Measurements from ENCODE around the gene RNF220. TPM values are rescaled to one million over a fixed set of nuclear protein-coding genes. Genes with fewer than 3 reads are reported as not detected.

Gene RNF220
- total and polyA plus RNA-seq, 7 donors, result 49.5 to 122 (median 82.8) TPM

DNA sequence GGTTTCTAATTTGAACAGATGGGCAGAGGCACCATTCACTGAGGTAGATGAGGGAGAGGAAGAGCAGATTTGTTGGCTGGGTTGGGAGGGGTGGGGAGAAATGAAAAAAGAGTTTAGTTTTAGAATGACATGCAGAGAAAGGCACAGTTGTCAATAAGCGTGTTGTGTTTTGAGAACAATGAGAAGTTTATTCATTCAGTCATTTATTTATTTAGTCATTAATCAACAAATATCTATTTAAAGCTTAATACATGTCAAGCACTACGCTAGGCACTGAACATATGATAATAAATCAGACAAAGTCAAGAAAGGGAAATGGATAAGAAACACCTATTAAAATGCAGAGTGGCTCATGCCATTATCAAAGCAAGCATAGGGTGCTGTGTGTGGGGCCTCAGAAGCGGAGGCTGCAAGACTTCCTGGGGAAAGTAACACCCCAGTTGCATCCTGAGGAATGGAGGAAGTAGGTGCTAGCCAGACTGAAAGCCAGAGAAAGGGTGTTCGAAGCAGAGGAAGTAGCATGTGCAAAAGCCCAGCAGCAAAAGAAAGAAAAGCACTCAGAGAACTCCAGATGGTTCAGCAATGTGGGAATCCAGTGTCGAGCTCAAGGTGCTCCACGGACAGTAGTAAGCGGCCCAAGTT lies 114.1 kb downstream of the RNF220 start:
- WGBS, 2 donors, result 62 to 79% methylated on average over 7 of the region's 7 CpGs
- no peak for TF ChIP-seq POLR2AphosphoS5 (IDR thresholded peaks at IDR 0.05)
- no peak for TF ChIP-seq POLR2A (IDR thresholded peaks at IDR 0.05)
- no peak for TF ChIP-seq EP300 (IDR thresholded peaks at IDR 0.05)
- TF ChIP-seq, protein P1, sequence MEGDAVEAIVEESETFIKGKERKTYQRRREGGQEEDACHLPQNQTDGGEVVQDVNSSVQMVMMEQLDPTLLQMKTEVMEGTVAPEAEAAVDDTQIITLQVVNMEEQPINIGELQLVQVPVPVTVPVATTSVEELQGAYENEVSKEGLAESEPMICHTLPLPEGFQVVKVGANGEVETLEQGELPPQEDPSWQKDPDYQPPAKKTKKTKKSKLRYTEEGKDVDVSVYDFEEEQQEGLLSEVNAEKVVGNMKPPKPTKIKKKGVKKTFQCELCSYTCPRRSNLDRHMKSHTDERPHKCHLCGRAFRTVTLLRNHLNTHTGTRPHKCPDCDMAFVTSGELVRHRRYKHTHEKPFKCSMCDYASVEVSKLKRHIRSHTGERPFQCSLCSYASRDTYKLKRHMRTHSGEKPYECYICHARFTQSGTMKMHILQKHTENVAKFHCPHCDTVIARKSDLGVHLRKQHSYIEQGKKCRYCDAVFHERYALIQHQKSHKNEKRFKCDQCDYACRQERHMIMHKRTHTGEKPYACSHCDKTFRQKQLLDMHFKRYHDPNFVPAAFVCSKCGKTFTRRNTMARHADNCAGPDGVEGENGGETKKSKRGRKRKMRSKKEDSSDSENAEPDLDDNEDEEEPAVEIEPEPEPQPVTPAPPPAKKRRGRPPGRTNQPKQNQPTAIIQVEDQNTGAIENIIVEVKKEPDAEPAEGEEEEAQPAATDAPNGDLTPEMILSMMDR (IDR thresholded peaks at IDR 0.05), result no peak
- H3K4me1 ChIP-seq, result peaks cover 0 to under 1% (median 0%) of the 10 kb centered on the region in 4 donors
- H3K4me3 ChIP-seq, result no peak overlapping the region
- intact Hi-C loops (cut with DNase I), result no loop called here
- no peak overlapping the region for H3K27ac ChIP-seq
- no peak for DNase-seq
- H3K27me3 ChIP-seq, result peaks cover 0 to 8% (median 0%) of the 10 kb centered on the region in 3 donors
- no peaks in the 10 kb centered on the region for H3K9me3 ChIP-seq
- no peaks in the 10 kb centered on the region for H3K36me3 ChIP-seq

DNA sequence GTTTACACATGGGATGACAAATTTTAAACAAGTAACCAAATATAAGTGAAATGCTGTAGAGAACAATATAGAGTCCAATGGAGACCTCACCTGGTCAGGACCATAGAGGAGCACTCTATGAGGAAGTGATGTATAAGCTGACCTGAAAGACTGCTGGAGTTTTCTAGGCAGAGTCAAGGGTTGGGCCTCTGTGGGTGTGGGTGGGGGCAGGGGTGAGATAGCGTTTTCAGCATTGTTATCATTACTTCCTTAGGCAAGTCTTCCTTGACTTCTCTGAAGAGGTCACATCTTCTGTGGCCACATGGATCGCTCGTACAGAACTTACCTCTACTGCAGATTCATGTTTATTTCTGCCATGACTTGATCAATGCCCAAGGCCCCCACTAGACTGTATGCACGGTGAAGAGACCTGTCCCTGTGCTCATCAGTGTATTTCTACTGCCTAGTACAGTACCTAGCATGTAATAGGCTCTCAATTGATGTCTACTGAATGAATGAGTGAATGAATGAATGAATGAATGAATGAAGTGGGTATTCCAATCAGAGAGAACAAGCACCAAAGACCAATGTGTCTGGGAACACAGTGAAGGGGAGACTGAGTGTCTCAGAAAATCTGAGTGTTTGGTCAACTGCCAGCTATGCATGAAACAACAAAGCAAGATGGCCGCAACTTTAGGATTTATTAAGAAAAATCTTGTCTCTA lies 116.5 kb downstream of the RNF220 start:
- Histone ChIP-seq H3K9me3 (no peaks in the 10 kb centered on the region), H3K36me3 (no peaks in the 10 kb centered on the region), H3K4me3 (no peak overlapping the region), H3K27ac (no peak overlapping the region), H3K27me3 (peaks cover 0 to 7% (median 0%) of the 10 kb centered on the region in 3 donors), H3K4me1 (peaks cover 0 to 3% (median 0%) of the 10 kb centered on the region in 4 donors)
- intact Hi-C loops (cut with DNase I), result no loop called here
- TF ChIP-seq POLR2AphosphoS5 (IDR thresholded peaks at IDR 0.05) (no peak), EP300 (IDR thresholded peaks at IDR 0.05) (no peak), POLR2A (IDR thresholded peaks at IDR 0.05) (no peak)
- TF ChIP-seq, protein P1 (IDR thresholded peaks at IDR 0.05), result no peak
- WGBS, 2 donors, result 84 to 88% methylated on average over 5 of the region's 5 CpGs
- no peak for DNase-seq

DNA sequence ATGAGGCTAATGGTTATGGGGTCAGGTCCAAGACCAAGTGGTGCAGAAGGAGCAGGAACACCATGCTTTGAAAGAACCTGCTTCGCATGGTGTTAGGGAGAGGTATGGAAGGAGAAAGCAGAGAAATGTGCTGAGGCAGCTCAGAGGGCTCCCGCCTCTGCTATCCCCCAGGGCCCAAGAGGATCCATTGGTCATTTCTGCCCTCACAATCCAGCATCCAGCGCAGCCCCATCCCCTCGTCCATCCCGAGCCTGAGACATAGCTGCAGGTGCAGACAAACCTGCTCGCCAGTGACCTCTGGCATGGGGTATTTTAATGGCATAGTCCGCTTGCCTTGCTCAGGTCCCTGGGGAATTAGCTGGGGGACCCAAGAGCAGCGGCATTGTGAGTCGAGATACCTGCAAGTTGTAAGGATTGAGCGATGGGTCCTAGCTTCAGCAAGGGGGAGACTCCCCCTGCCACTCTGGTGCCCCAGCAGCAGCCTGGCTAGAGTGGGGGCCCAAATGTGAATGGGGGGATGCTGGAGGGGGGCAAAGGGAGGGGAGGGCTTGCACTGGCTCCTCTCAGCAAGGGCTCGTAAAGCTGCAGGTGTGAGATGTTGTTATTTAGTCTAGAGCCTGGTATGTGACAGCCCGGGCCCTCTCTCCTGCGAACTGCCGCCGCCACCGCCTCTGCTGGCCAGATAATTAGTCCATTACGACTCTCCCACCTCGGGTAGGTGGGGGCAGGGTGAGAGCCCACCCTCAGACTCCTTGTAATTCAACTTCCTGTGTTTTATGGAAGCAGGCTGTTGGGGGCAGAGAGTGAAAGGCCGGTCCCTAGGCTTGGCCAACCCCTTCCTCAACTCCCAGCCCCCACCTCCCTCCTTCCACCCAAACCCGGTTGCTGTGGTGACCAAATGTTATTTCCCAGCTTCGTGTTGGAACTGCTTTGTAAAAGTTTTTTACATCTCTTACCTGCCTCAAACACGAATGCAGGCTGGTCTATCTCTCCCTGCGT lies 118.8 kb downstream of the RNF220 start:
- peaks cover 0 to 7% (median 0%) of the 10 kb centered on the region in 3 donors for H3K27me3 ChIP-seq
- TF ChIP-seq, protein P1 (IDR thresholded peaks at IDR 0.05), result no peak
- TF ChIP-seq POLR2AphosphoS5 (IDR thresholded peaks at IDR 0.05) (no peak), POLR2A (IDR thresholded peaks at IDR 0.05) (no peak), EP300 (IDR thresholded peaks at IDR 0.05) (no peak)
- intact Hi-C loops (cut with DNase I), result no loop called here
- no peaks in the 10 kb centered on the region for H3K36me3 ChIP-seq
- no peak overlapping the region for H3K4me3 ChIP-seq
- no peak for DNase-seq
- peaks cover 0 to 3% (median 0%) of the 10 kb centered on the region in 4 donors for H3K4me1 ChIP-seq
- WGBS, 2 donors, result 53 to 67% methylated on average over 23 of the region's 23 CpGs
- H3K9me3 ChIP-seq, result no peaks in the 10 kb centered on the region
- H3K27ac ChIP-seq, result no peak overlapping the region

DNA sequence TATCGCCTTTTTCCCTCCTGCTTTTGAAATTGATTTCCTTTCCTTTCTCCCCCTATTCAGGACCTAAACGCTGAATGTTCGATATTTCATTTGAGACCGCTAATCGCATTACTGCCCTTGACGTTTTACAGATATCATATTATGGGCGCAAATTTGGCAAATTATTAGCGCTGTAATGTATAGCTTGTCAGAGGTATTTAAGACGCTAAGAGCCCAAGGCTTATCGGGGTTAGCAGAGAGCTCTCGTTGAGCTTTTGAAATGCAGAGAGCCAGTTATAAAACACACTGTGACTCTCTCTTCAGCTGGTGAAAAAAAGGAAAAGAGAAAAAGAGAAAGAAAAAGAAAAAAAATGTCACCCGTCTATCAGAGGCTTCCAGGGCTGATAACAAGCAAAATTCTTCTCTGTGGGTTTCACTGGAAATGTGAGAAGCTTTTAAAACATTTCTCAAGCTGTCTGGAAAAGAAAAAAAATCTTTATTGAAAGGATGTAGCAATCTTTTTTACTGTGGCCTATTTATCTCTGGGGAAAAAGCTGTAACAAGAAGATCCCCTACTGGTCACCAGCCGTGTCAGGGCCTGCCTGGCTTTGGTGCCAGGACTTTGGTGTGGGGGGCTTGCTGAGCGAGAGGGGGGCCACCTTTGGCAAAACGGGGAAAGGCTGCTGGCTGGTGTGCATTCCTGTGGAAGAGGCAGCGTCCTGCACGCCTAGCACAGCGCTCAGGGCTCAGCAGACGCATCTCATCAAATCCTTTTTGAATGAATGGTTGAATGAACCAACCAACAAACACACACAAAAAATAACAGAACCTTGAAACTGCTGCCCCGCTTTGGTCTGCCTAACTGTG lies 119.8 kb downstream of the RNF220 start:
- WGBS, 2 donors, result 46 to 62% methylated on average over 20 of the region's 20 CpGs
- no peak overlapping the region for H3K4me3 ChIP-seq

More for the DNA sequence above, 119.8 kb downstream of the RNF220 start:
- peaks cover 0 to 3% (median 0%) of the 10 kb centered on the region in 4 donors for H3K4me1 ChIP-seq
- no peak for DNase-seq
- H3K36me3 ChIP-seq, result no peaks in the 10 kb centered on the region
- no peak overlapping the region for H3K27ac ChIP-seq
- H3K9me3 ChIP-seq, result no peaks in the 10 kb centered on the region
- intact Hi-C loops (cut with DNase I), result no loop called here
- H3K27me3 ChIP-seq, result peaks cover 0 to 7% (median 0%) of the 10 kb centered on the region in 3 donors
- TF ChIP-seq POLR2AphosphoS5 (IDR thresholded peaks at IDR 0.05) (no peak), EP300 (IDR thresholded peaks at IDR 0.05) (no peak), POLR2A (IDR thresholded peaks at IDR 0.05) (no peak)
- TF ChIP-seq, protein P1 (IDR thresholded peaks at IDR 0.05), result no peak
